ENCODE results near the gene CEP295NL.

The CEP295NL gene

GRCh38 chr17:78903101-78903779 is at the start of gene CEP295NL:
Gene CEP295NL, minus strand, starts transcription at chr17:78903201. Its CDS starts 1,373 bp downstream, at chr17:78901828.
- H3K4me3 ChIP-seq (ENCODE audit: low read depth, low read length) = no peak within 1 kb of the TSS
- DNase-seq = no peak
- H3K27me3 ChIP-seq (replicated peaks) = no peaks in the 10 kb centered on the region
- in situ Hi-C loops (cut with HindIII; ENCODE audit: low pct_ligation_motif_present, low sequenced_read_pairs) = no loop called here
- H3K36me3 ChIP-seq (replicated peaks) = peaks cover 26% of the 10 kb centered on the region
- TF ChIP-seq CTCF (IDR thresholded peaks at IDR 0.05; ENCODE audit: low read depth, low read length, missing control alignments) = no peak
- H3K27ac ChIP-seq = no peak within 1 kb of the TSS

GRCh38 chr17:78952706-78953105 is 49.7 kb upstream of the CEP295NL start:
- H3K36me3 ChIP-seq (replicated peaks) = no peaks in the 10 kb centered on the region
- no peak for TF ChIP-seq CTCF (IDR thresholded peaks at IDR 0.05; ENCODE audit: low read depth, low read length, missing control alignments)
- H3K4me3 ChIP-seq (ENCODE audit: low read depth, low read length) = no peak overlapping the region
- DNase-seq = no peak
- no peaks in the 10 kb centered on the region for H3K27me3 ChIP-seq (replicated peaks)
- no peak overlapping the region for H3K27ac ChIP-seq
- in situ Hi-C loops (cut with HindIII; ENCODE audit: low pct_ligation_motif_present, low sequenced_read_pairs) = no loop called here

- Histone ChIP-seq H3K4me3 (ENCODE audit: low read depth, low read length) (no peak overlapping the region), H3K36me3 (replicated peaks) (no peaks in the 10 kb centered on the region), H3K27ac (no peak overlapping the region), H3K27me3 (replicated peaks) (no peaks in the 10 kb centered on the region)
- in situ Hi-C loops (cut with HindIII; ENCODE audit: low pct_ligation_motif_present, low sequenced_read_pairs) = no loop called here
- no peak for DNase-seq
- no peak for TF ChIP-seq CTCF (IDR thresholded peaks at IDR 0.05; ENCODE audit: low read depth, low read length, missing control alignments)
These were observed 49.1 kb upstream of the CEP295NL start for GRCh38 chr17:78951967-78952551.

GRCh38 chr17:78950870-78951269 is 47.9 kb upstream of the CEP295NL start:
- in situ Hi-C loops (cut with HindIII; ENCODE audit: low pct_ligation_motif_present, low sequenced_read_pairs) = no loop called here
- no peak overlapping the region for H3K27ac ChIP-seq
- no peak for DNase-seq
- TF ChIP-seq CTCF (IDR thresholded peaks at IDR 0.05; ENCODE audit: low read depth, low read length, missing control alignments) = no peak
- no peaks in the 10 kb centered on the region for H3K36me3 ChIP-seq (replicated peaks)
- no peak overlapping the region for H3K4me3 ChIP-seq (ENCODE audit: low read depth, low read length)
- H3K27me3 ChIP-seq (replicated peaks) = no peaks in the 10 kb centered on the region

- Histone ChIP-seq H3K27ac (no peak overlapping the region), H3K36me3 (replicated peaks) (no peaks in the 10 kb centered on the region), H3K27me3 (replicated peaks) (no peaks in the 10 kb centered on the region), H3K4me3 (ENCODE audit: low read depth, low read length) (no peak overlapping the region)
- DNase-seq = no peak
- in situ Hi-C loops (cut with HindIII; ENCODE audit: low pct_ligation_motif_present, low sequenced_read_pairs) = no loop called here
- TF ChIP-seq CTCF (IDR thresholded peaks at IDR 0.05; ENCODE audit: low read depth, low read length, missing control alignments) = no peak
These were observed 44.5 kb upstream of the CEP295NL start for GRCh38 chr17:78947235-78948149.

Measured in brain microvascular endothelial cell (primary cell).